Endothelial cell of umbilical vein (primary cell): ENCODE measurements around the gene TMEM150C.

ENCODE experiments used
- EZH2 ChIP-seq: IDR thresholded peaks from 2 replicates; pipeline ENCODE4 v1.6.1; 2012; ENCODE audit warnings: borderline replicate concordance, low read depth, mild to moderate bottlenecking, moderate library complexity, low read length, inconsistent platforms; ENCODE audit not compliant: severe bottlenecking
- FOS ChIP-seq: IDR thresholded peaks from 2 replicates; pipeline ENCODE4 v1.6.1; 2011; ENCODE audit warnings: mild to moderate bottlenecking, low read length, moderate library complexity, borderline replicate concordance; ENCODE audit not compliant: insufficient read depth
- GATA2 ChIP-seq: IDR thresholded peaks from 2 replicates; pipeline ENCODE4 v1.7.0; 2011; ENCODE audit warnings: low read depth, mild to moderate bottlenecking, moderate library complexity, mixed read lengths, low read length; ENCODE audit not compliant: insufficient read length, insufficient read depth
- JUN ChIP-seq: IDR thresholded peaks from 2 replicates; pipeline ENCODE4 v1.6.1; 2011; ENCODE audit warnings: borderline replicate concordance, low read depth; ENCODE audit not compliant: insufficient read length, insufficient read depth
- POLR2A ChIP-seq: IDR thresholded peaks from 2 replicates; pipeline ENCODE4 v1.6.1; 2012; ENCODE audit warnings: low read depth, mild to moderate bottlenecking, control low read depth, low read length
- POLR2AphosphoS5 ChIP-seq: IDR thresholded peaks from 2 replicates; pipeline ENCODE4 v1.6.1; 2012; ENCODE audit warnings: low read depth, mild to moderate bottlenecking, control low read depth, low read length, moderate library complexity; ENCODE audit not compliant: insufficient read depth
- TF ChIP-seq, protein P1 (sequence below), 2 donors: IDR thresholded peaks; 1 replicate in 1 of 2; 2 replicates in 1 of 2; pipeline ENCODE4 v1.5.1; 2011; ENCODE audit warnings: low read length in 2 of 2, mild to moderate bottlenecking in 2 of 2, moderate library complexity in 2 of 2, control low read depth in 1 of 2, inconsistent platforms in 1 of 2, low read depth in 1 of 2; ENCODE audit not compliant: insufficient read depth in 1 of 2; ENCODE audit errors: extremely low read depth in 1 of 2
- TF ChIP-seq, protein P2 (sequence below): IDR thresholded peaks from 2 replicates; pipeline ENCODE4 v1.6.1; 2011; ENCODE audit not compliant: insufficient read depth, insufficient read length

DNA sequence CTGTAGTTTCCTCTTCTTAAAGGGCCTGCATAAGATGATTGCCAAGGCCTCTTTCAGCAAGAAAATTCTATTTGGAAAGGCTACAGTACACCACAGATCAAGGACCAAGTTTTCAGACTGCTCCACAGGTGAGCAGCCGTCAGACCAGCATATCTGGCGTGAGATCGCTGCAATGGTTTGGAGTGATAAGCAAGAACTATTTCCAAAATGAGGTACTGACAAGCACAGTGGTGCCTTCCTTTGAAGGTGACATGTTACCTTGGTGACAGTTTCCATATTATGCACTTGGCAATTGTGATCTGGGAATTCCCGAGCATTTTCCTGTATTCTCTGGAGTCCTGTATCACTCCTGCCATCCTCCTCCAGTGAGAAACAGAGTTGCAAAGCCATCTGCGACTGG, 7.3 kb upstream of the TMEM150C start:
- TF ChIP-seq GATA2: no peak
- no peak for TF ChIP-seq EZH2
- TF ChIP-seq, protein P1, sequence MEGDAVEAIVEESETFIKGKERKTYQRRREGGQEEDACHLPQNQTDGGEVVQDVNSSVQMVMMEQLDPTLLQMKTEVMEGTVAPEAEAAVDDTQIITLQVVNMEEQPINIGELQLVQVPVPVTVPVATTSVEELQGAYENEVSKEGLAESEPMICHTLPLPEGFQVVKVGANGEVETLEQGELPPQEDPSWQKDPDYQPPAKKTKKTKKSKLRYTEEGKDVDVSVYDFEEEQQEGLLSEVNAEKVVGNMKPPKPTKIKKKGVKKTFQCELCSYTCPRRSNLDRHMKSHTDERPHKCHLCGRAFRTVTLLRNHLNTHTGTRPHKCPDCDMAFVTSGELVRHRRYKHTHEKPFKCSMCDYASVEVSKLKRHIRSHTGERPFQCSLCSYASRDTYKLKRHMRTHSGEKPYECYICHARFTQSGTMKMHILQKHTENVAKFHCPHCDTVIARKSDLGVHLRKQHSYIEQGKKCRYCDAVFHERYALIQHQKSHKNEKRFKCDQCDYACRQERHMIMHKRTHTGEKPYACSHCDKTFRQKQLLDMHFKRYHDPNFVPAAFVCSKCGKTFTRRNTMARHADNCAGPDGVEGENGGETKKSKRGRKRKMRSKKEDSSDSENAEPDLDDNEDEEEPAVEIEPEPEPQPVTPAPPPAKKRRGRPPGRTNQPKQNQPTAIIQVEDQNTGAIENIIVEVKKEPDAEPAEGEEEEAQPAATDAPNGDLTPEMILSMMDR (IDR thresholded peaks at IDR 0.05; ENCODE audit: extremely low read depth in 1 of 2, insufficient read depth in 1 of 2, low read depth in 1 of 2, low read length in 2 of 2): no peak
- no peak for TF ChIP-seq POLR2A
- TF ChIP-seq, protein P2, sequence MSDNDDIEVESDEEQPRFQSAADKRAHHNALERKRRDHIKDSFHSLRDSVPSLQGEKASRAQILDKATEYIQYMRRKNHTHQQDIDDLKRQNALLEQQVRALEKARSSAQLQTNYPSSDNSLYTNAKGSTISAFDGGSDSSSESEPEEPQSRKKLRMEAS: no peak
- no peak for TF ChIP-seq POLR2AphosphoS5
- no peak for TF ChIP-seq JUN
- no peak for TF ChIP-seq FOS
